H1 (cell line): ENCODE measurements around the gene PKD1L1. TPM values are rescaled to one million over a fixed set of nuclear protein-coding genes. Genes with fewer than 3 reads are reported as not detected.

ENCODE experiments used
- CTCF ChIA-PET: fragments of 300-600 bp; sonication (Branson Sonifier 250); formaldehyde crosslinking; loops from one replicate; lab custom pipeline; 2021; ENCODE audit not compliant: partially characterized antibody; lab: Charles Lee
- POLR2A ChIA-PET: fragments of 300-600 bp; sonication (Branson Sonifier 250); formaldehyde crosslinking; loops from one replicate; lab custom pipeline; 2021; ENCODE audit warnings: inconsistent platforms; ENCODE audit not compliant: partially characterized antibody; lab: Charles Lee
- DNase-seq, 2 experiments: peaks; one replicate each; pipeline versions ENCODE4 v3.0.0 to v3.0.0-alpha.2; 2010 to 2022; ENCODE audit warnings: low spot score in 2 of 2, low read depth in 1 of 2, mixed read lengths in 1 of 2
- FAIRE-seq: peaks from 2 replicates; lab custom pipeline; 2011; peaks lifted over from hg19 to GRCh38; lab: Jason Lieb, UNC
- H2AFZ ChIP-seq: 2 replicates; pipeline ENCODE4 v1.8.1; 2012; ENCODE audit warnings: low read length, inconsistent platforms
- H2AK5ac ChIP-seq: 2 replicates; pipeline ENCODE4 v1.6.1; 2013; ENCODE audit warnings: low read depth, low read length
- H2BK120ac ChIP-seq: replicated peaks from 2 replicates; pipeline ENCODE3; 2013; ENCODE audit warnings: low read depth, low read length, inconsistent platforms
- H2BK12ac ChIP-seq: 2 replicates; pipeline ENCODE4 v1.6.1; 2013; ENCODE audit warnings: low read depth, low read length
- H2BK15ac ChIP-seq: 2 replicates; pipeline ENCODE4 v1.6.1; 2013; ENCODE audit warnings: low read length
- H2BK20ac ChIP-seq: 2 replicates; pipeline ENCODE4 v1.6.1; 2013; ENCODE audit warnings: low read length
- H2BK5ac ChIP-seq: 2 replicates; pipeline ENCODE4 v1.6.1; 2013; ENCODE audit warnings: low read depth, low read length
- H3K14ac ChIP-seq: 2 replicates; pipeline ENCODE4 v1.6.1; 2013; ENCODE audit warnings: inconsistent platforms; ENCODE audit not compliant: insufficient read length
- H3K18ac ChIP-seq: 2 replicates; pipeline ENCODE4 v1.6.1; 2013; ENCODE audit warnings: low read length; ENCODE audit errors: extremely low read depth
- H3K23ac ChIP-seq: 2 replicates; pipeline ENCODE4 v1.6.1; 2013; ENCODE audit warnings: inconsistent platforms; ENCODE audit not compliant: insufficient read length
- H3K23me2 ChIP-seq: 2 replicates; pipeline ENCODE4 v1.6.1; 2013; ENCODE audit warnings: low read depth, low read length
- H3K27ac ChIP-seq: 2 replicates; pipeline ENCODE4 v1.6.1; 2011; ENCODE audit warnings: low read depth, low read length, inconsistent platforms
- H3K27me3 ChIP-seq, 4 experiments: replicated peaks in 1 of 4; 1 replicate in 1 of 4; 2 replicates in 3 of 4; pipeline versions ENCODE4 v1.6.1 to v1.8.1; 2011 to 2013; ENCODE audit warnings: low read length in 3 of 4, mild to moderate bottlenecking in 3 of 4, inconsistent platforms in 2 of 4, mixed read lengths in 2 of 4, moderate library complexity in 1 of 4; ENCODE audit not compliant: control insufficient read depth in 3 of 4, insufficient read depth in 3 of 4; ENCODE audit errors: extremely low read depth in 1 of 4
- H3K36me3 ChIP-seq, 4 experiments: 2 replicates each; pipeline versions ENCODE4 v1.6.1 to v1.8.1; 2011 to 2013; ENCODE audit warnings: mild to moderate bottlenecking in 4 of 4, low read length in 3 of 4, moderate library complexity in 2 of 4, control low read depth in 1 of 4, inconsistent platforms in 1 of 4; ENCODE audit not compliant: insufficient read depth in 4 of 4, control insufficient read depth in 2 of 4
- H3K4ac ChIP-seq: replicated peaks from 2 replicates; pipeline ENCODE3; 2013; ENCODE audit warnings: low read length, low read depth, mixed read lengths, inconsistent platforms; ENCODE audit not compliant: insufficient read length
- H3K4me1 ChIP-seq, 4 experiments: replicated peaks in 1 of 4; 1 replicate in 1 of 4; 2 replicates in 3 of 4; pipeline versions ENCODE4 v1.6.1 to v1.8.1; 2011 to 2013; ENCODE audit warnings: low read length in 3 of 4, inconsistent platforms in 2 of 4, mixed read lengths in 1 of 4; ENCODE audit not compliant: insufficient read depth in 4 of 4, control insufficient read depth in 3 of 4
- H3K4me2 ChIP-seq, 2 experiments: 2 replicates each; pipeline versions ENCODE4 v1.6.1 to v1.8.1; 2011 to 2013; ENCODE audit warnings: low read depth in 2 of 2, low read length in 2 of 2, control low read depth in 1 of 2, inconsistent platforms in 1 of 2, mild to moderate bottlenecking in 1 of 2; ENCODE audit not compliant: insufficient read depth in 1 of 2
- H3K4me3 ChIP-seq, 4 experiments: fragments of 200-600, 300-600 bp in 1 of 4; sonication (generic), shearing (Covaris generic), sonication (Bioruptor Twin) in 1 of 4; 2 replicates each; pipeline versions ENCODE4 v1.5.1 to v1.8.1; 2011 to 2016; ENCODE audit warnings: low read length in 4 of 4, low read depth in 3 of 4, control low read depth in 2 of 4, inconsistent platforms in 2 of 4, mild to moderate bottlenecking in 2 of 4, mixed read lengths in 1 of 4, moderate library complexity in 1 of 4; ENCODE audit not compliant: insufficient read depth in 2 of 4; ENCODE audit errors: extremely low read depth in 1 of 4
- H3K56ac ChIP-seq: replicated peaks from 2 replicates; pipeline ENCODE3; 2013; ENCODE audit warnings: low read depth, mild to moderate bottlenecking, mixed read lengths, low read length, inconsistent platforms; ENCODE audit not compliant: insufficient read length
- H3K79me1 ChIP-seq: 2 replicates; pipeline ENCODE4 v1.6.1; 2013; ENCODE audit warnings: low read depth, low read length, control low read depth
- H3K79me2 ChIP-seq, 2 experiments: 2 replicates each; pipeline versions ENCODE4 v1.6.1 to v1.8.1; 2012 to 2013; ENCODE audit warnings: low read length in 2 of 2, mild to moderate bottlenecking in 2 of 2, inconsistent platforms in 1 of 2; ENCODE audit not compliant: insufficient read depth in 2 of 2, control insufficient read depth in 1 of 2
- H3K9ac ChIP-seq, 4 experiments: replicated peaks in 1 of 4; 1 replicate in 1 of 4; 2 replicates in 3 of 4; pipeline versions ENCODE4 v1.6.1 to v1.8.1; 2011 to 2013; ENCODE audit warnings: low read depth in 3 of 4, low read length in 3 of 4, control low read depth in 2 of 4, mild to moderate bottlenecking in 2 of 4, moderate library complexity in 2 of 4, inconsistent platforms in 1 of 4; ENCODE audit errors: extremely low read depth in 1 of 4
- H3K9me3 ChIP-seq, 2 experiments: 2 replicates each; pipeline versions ENCODE4 v1.6.1 to v1.8.1; 2012 to 2013; ENCODE audit warnings: mild to moderate bottlenecking in 2 of 2, moderate library complexity in 2 of 2, control low read depth in 1 of 2, inconsistent platforms in 1 of 2, low read depth in 1 of 2, low read length in 1 of 2, mixed read lengths in 1 of 2; ENCODE audit not compliant: insufficient read depth in 2 of 2
- H4K20me1 ChIP-seq, 2 experiments: replicated peaks in 1 of 2; 2 replicates each; pipeline versions ENCODE3 to v1.8.1; 2011 to 2013; ENCODE audit warnings: inconsistent platforms in 2 of 2, low read length in 2 of 2, mild to moderate bottlenecking in 1 of 2; ENCODE audit not compliant: insufficient read depth in 2 of 2, control insufficient read depth in 1 of 2
- H4K5ac ChIP-seq: 2 replicates; pipeline ENCODE4 v1.6.1; 2013; ENCODE audit warnings: low read length, low read depth, mixed read lengths, inconsistent platforms; ENCODE audit not compliant: insufficient read length
- H4K8ac ChIP-seq: 2 replicates; pipeline ENCODE4 v1.8.0; 2013; ENCODE audit warnings: mild to moderate bottlenecking, moderate library complexity, low read length, inconsistent platforms; ENCODE audit not compliant: insufficient read depth; ENCODE audit errors: extremely low read depth
- H4K91ac ChIP-seq: replicated peaks from 2 replicates; pipeline ENCODE3; 2013; ENCODE audit warnings: low read length, mixed read lengths, inconsistent platforms; ENCODE audit not compliant: insufficient read length
- BRCA1 ChIP-seq: IDR thresholded peaks from 2 replicates; pipeline ENCODE4 v1.6.1; 2012; ENCODE audit warnings: low read depth, low read length, improper control_type of control experiment
- FOSL1 ChIP-seq: IDR thresholded peaks from 2 replicates; pipeline ENCODE4 v1.6.1; 2011; ENCODE audit warnings: mild to moderate bottlenecking, low read depth, low read length, moderate library complexity; ENCODE audit not compliant: insufficient read depth
- HDAC2 ChIP-seq, 2 experiments: fragments of 300-600 bp in 1 of 2; sonication (generic) in 1 of 2; IDR thresholded peaks; 2 replicates each; pipeline ENCODE4 v1.6.1; 2011 to 2012; ENCODE audit warnings: low read depth in 2 of 2, low read length in 2 of 2, mild to moderate bottlenecking in 2 of 2, moderate library complexity in 2 of 2, borderline replicate concordance in 1 of 2, inconsistent platforms in 1 of 2
- KDM1A ChIP-seq: fragments of 200-600, 300-600 bp; sonication (generic); IDR thresholded peaks from 2 replicates; pipeline ENCODE4 v1.7.1; 2016; ENCODE audit warnings: mild to moderate bottlenecking, low read length, borderline replicate concordance
- KDM4A ChIP-seq: IDR thresholded peaks from one replicate; pipeline ENCODE4 v1.7.1; 2012; ENCODE audit warnings: low read depth, mild to moderate bottlenecking, moderate library complexity, low read length, inconsistent platforms; ENCODE audit not compliant: severe bottlenecking
- POU5F1 ChIP-seq: IDR thresholded peaks from 2 replicates; pipeline ENCODE4 v1.6.1; 2011; ENCODE audit warnings: low read depth, mild to moderate bottlenecking, low read length, moderate library complexity
- RFX5 ChIP-seq: IDR thresholded peaks from 2 replicates; pipeline ENCODE4 v1.6.1; 2011; ENCODE audit warnings: low read depth, low read length, improper control_type of control experiment, borderline replicate concordance
- RXRA ChIP-seq: IDR thresholded peaks from 2 replicates; pipeline ENCODE4 v1.6.1; 2011; ENCODE audit warnings: low read depth, mild to moderate bottlenecking, low read length, moderate library complexity; ENCODE audit not compliant: insufficient read depth
- SRF ChIP-seq: IDR thresholded peaks from 2 replicates; pipeline ENCODE4 v1.6.1; 2011; ENCODE audit warnings: mild to moderate bottlenecking, low read depth, low read length, moderate library complexity
- SUZ12 ChIP-seq: fragments of 200-600 bp; sonication (generic); IDR thresholded peaks from 2 replicates; pipeline ENCODE4 v1.6.1; 2012; ENCODE audit warnings: mild to moderate bottlenecking, inconsistent platforms, low read length, moderate library complexity, mixed read lengths
- TAF7 ChIP-seq: optimal IDR thresholded peaks from 2 replicates; pipeline ENCODE3; 2011; ENCODE audit warnings: low read depth, mild to moderate bottlenecking, inconsistent platforms, low read length, moderate library complexity, borderline replicate concordance
- TEAD4 ChIP-seq: IDR thresholded peaks from 2 replicates; pipeline ENCODE4 v1.6.1; 2012; ENCODE audit warnings: low read depth, low read length, inconsistent platforms, mixed read lengths
- ZNF274 ChIP-seq: IDR thresholded peaks from 2 replicates; pipeline ENCODE4 v1.7.0; 2012; ENCODE audit warnings: low read length, borderline replicate concordance; ENCODE audit errors: extremely low read depth
- WGBS, 2 experiments: shearing (Covaris generic) in 1 of 2; methylation state at CpG; one replicate each; pipeline versions ENCODE4 v1.1.6 to v1.1.7; 2013 to 2015; ENCODE audit warnings: low lambda C conversion rate in 2 of 2, mixed read lengths in 2 of 2, inconsistent platforms in 1 of 2, low coverage in 1 of 2, missing lambda C conversion rate in 1 of 2; ENCODE audit not compliant: insufficient replicate concordance in 2 of 2, insufficient coverage in 1 of 2, insufficient read length in 1 of 2; ENCODE audit errors: extremely low coverage in 1 of 2, missing lambda C conversion rate in 1 of 2; 5-methylcytosine and 5-hydroxymethylcytosine counted together
- polyA plus RNA-seq, 7 experiments: library from polyadenylated mRNA; depleted of rRNA in 3 of 7; stranded (reverse) in 5 of 7; unstranded in 2 of 7; fragments of >200 nt in 5 of 7; fragments of 200-250 nt in 2 of 7; gene quantifications; 1 replicate in 5 of 7; 2 replicates in 1 of 7; 4 replicates in 1 of 7; pipeline versions ENCODE4 v1.2.1 to v1.2.3, GENCODE V29; 2011 to 2013; ENCODE audit warnings: missing spikeins in 2 of 7, mixed read lengths in 2 of 7
- total RNA-seq: library from RNA; stranded (reverse); fragmentation: NEBNext Ultra II Directional; extraction: Animal tissue kit (Norgen Biotek cat#: 25700); gene quantifications from 2 replicates; pipeline ENCODE4 v1.2.1, GENCODE V29; 2021

The PKD1L1 gene
- total and polyA plus RNA-seq, 2 of the 8 experiments (the other 6 are each of a cell fraction or from before 2014, with no cell fraction given) = 0.22 to 0.35 TPM

- no peak overlapping the region for H2BK12ac ChIP-seq
- H3K14ac ChIP-seq = no peak overlapping the region
- ChIA-PET POLR2A (no interaction called here), CTCF (interaction anchor here (1.0 to 3.0 kb wide), 6 partner anchors 11 to 573 kb away, joined by 3 to 11 read pairs (median 3); no protein-coding TSS in a partner anchor)
- H2AFZ ChIP-seq = no peak overlapping the region
- H4K5ac ChIP-seq = no peak overlapping the region
- H4K8ac ChIP-seq = no peak overlapping the region
- FAIRE-seq (no peak), DNase-seq (peak in 1 of 2 experiments; percentile 26)
- H3K79me1 ChIP-seq = no peaks in the 10 kb centered on the region
- H2BK120ac ChIP-seq = no peak overlapping the region
- peak overlapping the region; percentile 55; the same call in 1 of the 2 replicates for H2BK5ac ChIP-seq
- no peak overlapping the region for H3K4me2 ChIP-seq
- no peak overlapping the region for H2AK5ac ChIP-seq
- no peak overlapping the region for H3K23ac ChIP-seq
- no peaks in the 10 kb centered on the region for H3K36me3 ChIP-seq
- H2BK15ac ChIP-seq = no peak overlapping the region
- no peak overlapping the region for H3K27ac ChIP-seq
- H4K20me1 ChIP-seq = peaks cover 0 to 2% of the 10 kb centered on the region in 2 experiments
- no peak overlapping the region for H3K56ac ChIP-seq
- H3K9ac ChIP-seq = no peak overlapping the region
- 91% methylated on average over 19 of the region's 19 CpGs; no CpG with 5 or more reads in 1 of the 2 experiments for WGBS, 2 experiments
- H3K9me3 ChIP-seq = no peaks in the 10 kb centered on the region
- H3K79me2 ChIP-seq = no peaks in the 10 kb centered on the region
- no peak overlapping the region for H3K4me3 ChIP-seq
- no peaks in the 10 kb centered on the region for H3K4me1 ChIP-seq
- no peak overlapping the region for H3K4ac ChIP-seq
- no peak overlapping the region for H4K91ac ChIP-seq
- no peaks in the 10 kb centered on the region; a peak in 1 of 7 replicates for H3K27me3 ChIP-seq
- H3K23me2 ChIP-seq = no peaks in the 10 kb centered on the region
- no peak overlapping the region for H3K18ac ChIP-seq
- no peak overlapping the region for H2BK20ac ChIP-seq
- no peak for TF ChIP-seq RXRA
- no peak for TF ChIP-seq BRCA1
- TF ChIP-seq HDAC2 (IDR thresholded peaks at IDR 0.05; ENCODE audit: borderline replicate concordance in 1 of 2, low read depth in 2 of 2, low read length in 2 of 2) = no peak
- TF ChIP-seq ZNF274 = no peak
- no peak for TF ChIP-seq RFX5
- TF ChIP-seq SUZ12 = no peak
- no peak for TF ChIP-seq FOSL1
- no peak for TF ChIP-seq TEAD4
- TF ChIP-seq TAF7 = no peak
- no peak for TF ChIP-seq SRF
- no peak for TF ChIP-seq POU5F1
- no peak for TF ChIP-seq KDM1A
- TF ChIP-seq KDM4A = no peak
Measured at GRCh38 chr7:47836503-47837202, 111.6 kb downstream of the PKD1L1 start.
